H1 (cell line): ENCODE measurements around the gene CMTM5.

ENCODE experiments used
- E2F6 ChIP-seq: IDR thresholded peaks from 2 replicates; pipeline ENCODE4 v1.6.1; 2012; ENCODE audit warnings: inconsistent platforms
- JUND ChIP-seq: IDR thresholded peaks from 2 replicates; pipeline ENCODE4 v1.6.1; 2011; ENCODE audit warnings: mild to moderate bottlenecking, improper control_type of control experiment, low read length

- TF ChIP-seq E2F6 (no peak), JUND (no peak)
Observed at GRCh38 chr14:23387916-23388882, 11.4 kb downstream of the CMTM5 start.
